H1 (cell line): ENCODE data around the gene AHI1. TPM values are rescaled to one million over a fixed set of nuclear protein-coding genes. Genes with fewer than 3 reads are reported as not detected.

Experiments used
- CTCF ChIA-PET: fragments of 300-600 bp; sonication (Branson Sonifier 250); formaldehyde crosslinking; loops from one replicate; lab custom pipeline; 2021; ENCODE audit not compliant: partially characterized antibody; lab: Charles Lee
- POLR2A ChIA-PET: fragments of 300-600 bp; sonication (Branson Sonifier 250); formaldehyde crosslinking; loops from one replicate; lab custom pipeline; 2021; ENCODE audit warnings: inconsistent platforms; ENCODE audit not compliant: partially characterized antibody; lab: Charles Lee
- DNase-seq, 2 experiments: peaks; one replicate each; pipeline versions ENCODE4 v3.0.0 to v3.0.0-alpha.2; 2010 to 2022; ENCODE audit warnings: low spot score in 2 of 2, low read depth in 1 of 2, mixed read lengths in 1 of 2
- FAIRE-seq: peaks from 2 replicates; lab custom pipeline; 2011; peaks lifted over from hg19 to GRCh38; lab: Jason Lieb, UNC
- H2AFZ ChIP-seq: 2 replicates; pipeline ENCODE4 v1.8.1; 2012; ENCODE audit warnings: low read length, inconsistent platforms
- H2AK5ac ChIP-seq: 2 replicates; pipeline ENCODE4 v1.6.1; 2013; ENCODE audit warnings: low read depth, low read length
- H2BK120ac ChIP-seq: replicated peaks from 2 replicates; pipeline ENCODE3; 2013; ENCODE audit warnings: low read depth, low read length, inconsistent platforms
- H2BK12ac ChIP-seq: 2 replicates; pipeline ENCODE4 v1.6.1; 2013; ENCODE audit warnings: low read depth, low read length
- H2BK15ac ChIP-seq: 2 replicates; pipeline ENCODE4 v1.6.1; 2013; ENCODE audit warnings: low read length
- H2BK20ac ChIP-seq: 2 replicates; pipeline ENCODE4 v1.6.1; 2013; ENCODE audit warnings: low read length
- H2BK5ac ChIP-seq: 2 replicates; pipeline ENCODE4 v1.6.1; 2013; ENCODE audit warnings: low read depth, low read length
- H3K14ac ChIP-seq: 2 replicates; pipeline ENCODE4 v1.6.1; 2013; ENCODE audit warnings: inconsistent platforms; ENCODE audit not compliant: insufficient read length
- H3K18ac ChIP-seq: 2 replicates; pipeline ENCODE4 v1.6.1; 2013; ENCODE audit warnings: low read length; ENCODE audit errors: extremely low read depth
- H3K23ac ChIP-seq: 2 replicates; pipeline ENCODE4 v1.6.1; 2013; ENCODE audit warnings: inconsistent platforms; ENCODE audit not compliant: insufficient read length
- H3K23me2 ChIP-seq: 2 replicates; pipeline ENCODE4 v1.6.1; 2013; ENCODE audit warnings: low read depth, low read length
- H3K27ac ChIP-seq: 2 replicates; pipeline ENCODE4 v1.6.1; 2011; ENCODE audit warnings: low read depth, low read length, inconsistent platforms
- H3K27me3 ChIP-seq, 4 experiments: replicated peaks in 1 of 4; 1 replicate in 1 of 4; 2 replicates in 3 of 4; pipeline versions ENCODE4 v1.6.1 to v1.8.1; 2011 to 2013; ENCODE audit warnings: low read length in 3 of 4, mild to moderate bottlenecking in 3 of 4, inconsistent platforms in 2 of 4, mixed read lengths in 2 of 4, moderate library complexity in 1 of 4; ENCODE audit not compliant: control insufficient read depth in 3 of 4, insufficient read depth in 3 of 4; ENCODE audit errors: extremely low read depth in 1 of 4
- H3K36me3 ChIP-seq, 4 experiments: 2 replicates each; pipeline versions ENCODE4 v1.6.1 to v1.8.1; 2011 to 2013; ENCODE audit warnings: mild to moderate bottlenecking in 4 of 4, low read length in 3 of 4, moderate library complexity in 2 of 4, control low read depth in 1 of 4, inconsistent platforms in 1 of 4; ENCODE audit not compliant: insufficient read depth in 4 of 4, control insufficient read depth in 2 of 4
- H3K4ac ChIP-seq: replicated peaks from 2 replicates; pipeline ENCODE3; 2013; ENCODE audit warnings: low read length, low read depth, mixed read lengths, inconsistent platforms; ENCODE audit not compliant: insufficient read length
- H3K4me1 ChIP-seq, 4 experiments: replicated peaks in 1 of 4; 1 replicate in 1 of 4; 2 replicates in 3 of 4; pipeline versions ENCODE4 v1.6.1 to v1.8.1; 2011 to 2013; ENCODE audit warnings: low read length in 3 of 4, inconsistent platforms in 2 of 4, mixed read lengths in 1 of 4; ENCODE audit not compliant: insufficient read depth in 4 of 4, control insufficient read depth in 3 of 4
- H3K4me2 ChIP-seq, 2 experiments: 2 replicates each; pipeline versions ENCODE4 v1.6.1 to v1.8.1; 2011 to 2013; ENCODE audit warnings: low read depth in 2 of 2, low read length in 2 of 2, control low read depth in 1 of 2, inconsistent platforms in 1 of 2, mild to moderate bottlenecking in 1 of 2; ENCODE audit not compliant: insufficient read depth in 1 of 2
- H3K4me3 ChIP-seq, 4 experiments: fragments of 200-600, 300-600 bp in 1 of 4; sonication (generic), shearing (Covaris generic), sonication (Bioruptor Twin) in 1 of 4; 2 replicates each; pipeline versions ENCODE4 v1.5.1 to v1.8.1; 2011 to 2016; ENCODE audit warnings: low read length in 4 of 4, low read depth in 3 of 4, control low read depth in 2 of 4, inconsistent platforms in 2 of 4, mild to moderate bottlenecking in 2 of 4, mixed read lengths in 1 of 4, moderate library complexity in 1 of 4; ENCODE audit not compliant: insufficient read depth in 2 of 4; ENCODE audit errors: extremely low read depth in 1 of 4
- H3K56ac ChIP-seq: replicated peaks from 2 replicates; pipeline ENCODE3; 2013; ENCODE audit warnings: low read depth, mild to moderate bottlenecking, mixed read lengths, low read length, inconsistent platforms; ENCODE audit not compliant: insufficient read length
- H3K79me1 ChIP-seq: 2 replicates; pipeline ENCODE4 v1.6.1; 2013; ENCODE audit warnings: low read depth, low read length, control low read depth
- H3K79me2 ChIP-seq, 2 experiments: 2 replicates each; pipeline versions ENCODE4 v1.6.1 to v1.8.1; 2012 to 2013; ENCODE audit warnings: low read length in 2 of 2, mild to moderate bottlenecking in 2 of 2, inconsistent platforms in 1 of 2; ENCODE audit not compliant: insufficient read depth in 2 of 2, control insufficient read depth in 1 of 2
- H3K9ac ChIP-seq, 4 experiments: replicated peaks in 1 of 4; 1 replicate in 1 of 4; 2 replicates in 3 of 4; pipeline versions ENCODE4 v1.6.1 to v1.8.1; 2011 to 2013; ENCODE audit warnings: low read depth in 3 of 4, low read length in 3 of 4, control low read depth in 2 of 4, mild to moderate bottlenecking in 2 of 4, moderate library complexity in 2 of 4, inconsistent platforms in 1 of 4; ENCODE audit errors: extremely low read depth in 1 of 4
- H3K9me3 ChIP-seq, 2 experiments: 2 replicates each; pipeline versions ENCODE4 v1.6.1 to v1.8.1; 2012 to 2013; ENCODE audit warnings: mild to moderate bottlenecking in 2 of 2, moderate library complexity in 2 of 2, control low read depth in 1 of 2, inconsistent platforms in 1 of 2, low read depth in 1 of 2, low read length in 1 of 2, mixed read lengths in 1 of 2; ENCODE audit not compliant: insufficient read depth in 2 of 2
- H4K20me1 ChIP-seq, 2 experiments: replicated peaks in 1 of 2; 2 replicates each; pipeline versions ENCODE3 to v1.8.1; 2011 to 2013; ENCODE audit warnings: inconsistent platforms in 2 of 2, low read length in 2 of 2, mild to moderate bottlenecking in 1 of 2; ENCODE audit not compliant: insufficient read depth in 2 of 2, control insufficient read depth in 1 of 2
- H4K5ac ChIP-seq: 2 replicates; pipeline ENCODE4 v1.6.1; 2013; ENCODE audit warnings: low read length, low read depth, mixed read lengths, inconsistent platforms; ENCODE audit not compliant: insufficient read length
- H4K8ac ChIP-seq: 2 replicates; pipeline ENCODE4 v1.8.0; 2013; ENCODE audit warnings: mild to moderate bottlenecking, moderate library complexity, low read length, inconsistent platforms; ENCODE audit not compliant: insufficient read depth; ENCODE audit errors: extremely low read depth
- H4K91ac ChIP-seq: replicated peaks from 2 replicates; pipeline ENCODE3; 2013; ENCODE audit warnings: low read length, mixed read lengths, inconsistent platforms; ENCODE audit not compliant: insufficient read length
- CHD1 ChIP-seq: IDR thresholded peaks from 2 replicates; pipeline ENCODE4 v1.6.1; 2012; ENCODE audit warnings: low read depth, low read length, improper control_type of control experiment
- POLR2A ChIP-seq, 2 experiments: IDR thresholded peaks; 1 replicate in 1 of 2; 2 replicates in 1 of 2; pipeline ENCODE4 v1.6.1; 2011; ENCODE audit warnings: low read depth in 2 of 2, low read length in 2 of 2, mild to moderate bottlenecking in 2 of 2; ENCODE audit errors: control extremely low read depth in 1 of 2
- RAD21 ChIP-seq, 2 experiments: IDR thresholded peaks in 1 of 2; conservative IDR thresholded peaks in 1 of 2; 2 replicates each; pipeline ENCODE4 v1.6.1; 2011; ENCODE audit warnings: low read depth in 2 of 2, low read length in 2 of 2, improper control_type of control experiment in 1 of 2, inconsistent platforms in 1 of 2, mild to moderate bottlenecking in 1 of 2, moderate library complexity in 1 of 2
- RFX5 ChIP-seq: IDR thresholded peaks from 2 replicates; pipeline ENCODE4 v1.6.1; 2011; ENCODE audit warnings: low read depth, low read length, improper control_type of control experiment, borderline replicate concordance
- TCF12 ChIP-seq: IDR thresholded peaks from 2 replicates; pipeline ENCODE4 v1.6.1; 2011; ENCODE audit warnings: low read depth, mild to moderate bottlenecking, low read length
- WGBS, 2 experiments: shearing (Covaris generic) in 1 of 2; methylation state at CpG; one replicate each; pipeline versions ENCODE4 v1.1.6 to v1.1.7; 2013 to 2015; ENCODE audit warnings: low lambda C conversion rate in 2 of 2, mixed read lengths in 2 of 2, inconsistent platforms in 1 of 2, low coverage in 1 of 2, missing lambda C conversion rate in 1 of 2; ENCODE audit not compliant: insufficient replicate concordance in 2 of 2, insufficient coverage in 1 of 2, insufficient read length in 1 of 2; ENCODE audit errors: extremely low coverage in 1 of 2, missing lambda C conversion rate in 1 of 2; 5-methylcytosine and 5-hydroxymethylcytosine counted together
- polyA plus RNA-seq, 7 experiments: library from polyadenylated mRNA; depleted of rRNA in 3 of 7; stranded (reverse) in 5 of 7; unstranded in 2 of 7; fragments of >200 nt in 5 of 7; fragments of 200-250 nt in 2 of 7; gene quantifications; 1 replicate in 5 of 7; 2 replicates in 1 of 7; 4 replicates in 1 of 7; pipeline versions ENCODE4 v1.2.1 to v1.2.3, GENCODE V29; 2011 to 2013; ENCODE audit warnings: missing spikeins in 2 of 7, mixed read lengths in 2 of 7
- total RNA-seq: library from RNA; stranded (reverse); fragmentation: NEBNext Ultra II Directional; extraction: Animal tissue kit (Norgen Biotek cat#: 25700); gene quantifications from 2 replicates; pipeline ENCODE4 v1.2.1, GENCODE V29; 2021
- TF ChIP-seq, protein P1 (sequence below), 3 experiments: IDR thresholded peaks; 1 replicate in 2 of 3; 2 replicates in 1 of 3; pipeline versions ENCODE4 v1.5.1 to v1.6.1; 2011; ENCODE audit warnings: low read length in 3 of 3, mild to moderate bottlenecking in 3 of 3, inconsistent platforms in 2 of 3, low read depth in 1 of 3, moderate library complexity in 1 of 3; ENCODE audit not compliant: insufficient read depth in 1 of 3; ENCODE audit errors: control extremely low read depth in 1 of 3
- TF ChIP-seq, protein P2 (sequence below): IDR thresholded peaks from 2 replicates; pipeline ENCODE4 v1.6.1; 2011; ENCODE audit warnings: low read length, improper control_type of control experiment

Gene AHI1
- total and polyA plus RNA-seq, 2 of the 8 experiments (the other 6 are each of a cell fraction or from before 2014, with no cell fraction given): 4.2 to 19.6 TPM

DNA sequence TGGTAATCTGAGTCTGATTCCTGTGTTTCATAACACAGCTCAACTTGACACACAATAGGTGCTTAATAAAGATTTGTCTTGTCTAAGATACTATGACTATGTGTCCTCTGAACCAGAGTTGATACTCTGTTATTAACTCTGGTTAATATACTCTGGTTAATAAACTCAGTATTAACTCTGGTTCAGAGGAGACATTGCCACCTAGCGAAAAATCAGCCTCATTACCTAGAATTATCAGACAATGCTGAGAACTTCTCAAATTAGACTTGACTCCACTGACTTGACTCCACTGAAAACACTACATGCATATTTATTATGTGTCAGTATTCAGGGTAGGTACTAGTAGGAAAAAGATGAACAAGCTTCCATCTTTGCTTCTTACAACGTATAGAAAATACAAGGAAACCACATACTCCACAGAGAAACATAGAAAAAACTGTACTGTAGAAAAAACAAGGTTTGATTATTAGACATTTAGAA is 73.9 kb downstream of the AHI1 start:
- H3K18ac ChIP-seq: no peak overlapping the region
- no peak for TF ChIP-seq RFX5
- no peak for TF ChIP-seq POLR2A (IDR thresholded peaks at IDR 0.05; ENCODE audit: control extremely low read depth in 1 of 2, low read depth in 2 of 2, low read length in 2 of 2)
- no peak for TF ChIP-seq CHD1
- TF ChIP-seq, protein P1, sequence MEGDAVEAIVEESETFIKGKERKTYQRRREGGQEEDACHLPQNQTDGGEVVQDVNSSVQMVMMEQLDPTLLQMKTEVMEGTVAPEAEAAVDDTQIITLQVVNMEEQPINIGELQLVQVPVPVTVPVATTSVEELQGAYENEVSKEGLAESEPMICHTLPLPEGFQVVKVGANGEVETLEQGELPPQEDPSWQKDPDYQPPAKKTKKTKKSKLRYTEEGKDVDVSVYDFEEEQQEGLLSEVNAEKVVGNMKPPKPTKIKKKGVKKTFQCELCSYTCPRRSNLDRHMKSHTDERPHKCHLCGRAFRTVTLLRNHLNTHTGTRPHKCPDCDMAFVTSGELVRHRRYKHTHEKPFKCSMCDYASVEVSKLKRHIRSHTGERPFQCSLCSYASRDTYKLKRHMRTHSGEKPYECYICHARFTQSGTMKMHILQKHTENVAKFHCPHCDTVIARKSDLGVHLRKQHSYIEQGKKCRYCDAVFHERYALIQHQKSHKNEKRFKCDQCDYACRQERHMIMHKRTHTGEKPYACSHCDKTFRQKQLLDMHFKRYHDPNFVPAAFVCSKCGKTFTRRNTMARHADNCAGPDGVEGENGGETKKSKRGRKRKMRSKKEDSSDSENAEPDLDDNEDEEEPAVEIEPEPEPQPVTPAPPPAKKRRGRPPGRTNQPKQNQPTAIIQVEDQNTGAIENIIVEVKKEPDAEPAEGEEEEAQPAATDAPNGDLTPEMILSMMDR (IDR thresholded peaks at IDR 0.05; ENCODE audit: control extremely low read depth in 1 of 3, insufficient read depth in 1 of 3, low read depth in 1 of 3, low read length in 3 of 3): peak in 2 of 3 experiments; percentile 43 to 71; a peak in 2 of 4 replicates
- TF ChIP-seq TCF12: no peak
- TF ChIP-seq RAD21 (IDR thresholded peaks at IDR 0.05 in 1 of 2, conservative IDR thresholded peaks at IDR 0.05 in 1 of 2; ENCODE audit: low read depth in 2 of 2, low read length in 2 of 2): peak; percentile 78 to 81
- TF ChIP-seq, protein P2, sequence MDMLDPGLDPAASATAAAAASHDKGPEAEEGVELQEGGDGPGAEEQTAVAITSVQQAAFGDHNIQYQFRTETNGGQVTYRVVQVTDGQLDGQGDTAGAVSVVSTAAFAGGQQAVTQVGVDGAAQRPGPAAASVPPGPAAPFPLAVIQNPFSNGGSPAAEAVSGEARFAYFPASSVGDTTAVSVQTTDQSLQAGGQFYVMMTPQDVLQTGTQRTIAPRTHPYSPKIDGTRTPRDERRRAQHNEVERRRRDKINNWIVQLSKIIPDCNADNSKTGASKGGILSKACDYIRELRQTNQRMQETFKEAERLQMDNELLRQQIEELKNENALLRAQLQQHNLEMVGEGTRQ: no peak
- no peaks in the 10 kb centered on the region for H3K23me2 ChIP-seq
- ChIA-PET CTCF (interaction anchor here (0.7 to 4.3 kb wide), 27 partner anchors 8 to 474 kb away, joined by 3 to 78 read pairs (median 4); partner anchors contain the start of gene ALDH8A1), POLR2A (no interaction called here)
- WGBS, 2 experiments: 2% methylated on average over 2 of the region's 2 CpGs; no CpG with 5 or more reads in 1 of the 2 experiments
- no peak overlapping the region for H3K27ac ChIP-seq
- H4K8ac ChIP-seq: no peak overlapping the region
- H4K20me1 ChIP-seq: no peaks in the 10 kb centered on the region
- no peak overlapping the region for H2BK20ac ChIP-seq
- no peaks in the 10 kb centered on the region for H3K79me2 ChIP-seq
- no peak overlapping the region for H3K56ac ChIP-seq
- H3K4me1 ChIP-seq: no peaks in the 10 kb centered on the region
- no peak overlapping the region for H3K23ac ChIP-seq
- H3K9ac ChIP-seq: no peak overlapping the region
- peak; percentile 80 for FAIRE-seq
- no peaks in the 10 kb centered on the region for H3K79me1 ChIP-seq
- no peak overlapping the region for H3K4me3 ChIP-seq
- H2BK15ac ChIP-seq: no peak overlapping the region
- no peak overlapping the region for H2BK5ac ChIP-seq
- H2AK5ac ChIP-seq: no peak overlapping the region
- no peak overlapping the region for H2AFZ ChIP-seq
- no peak overlapping the region for H4K91ac ChIP-seq
- no peak overlapping the region for H2BK120ac ChIP-seq
- no peak overlapping the region for H3K14ac ChIP-seq
- no peak overlapping the region for H4K5ac ChIP-seq
- H3K27me3 ChIP-seq: no peaks in the 10 kb centered on the region
- no peak overlapping the region for H3K4me2 ChIP-seq
- no peaks in the 10 kb centered on the region for H3K9me3 ChIP-seq
- no peak for DNase-seq
- no peaks in the 10 kb centered on the region; a peak in 1 of 8 replicates for H3K36me3 ChIP-seq
- H3K4ac ChIP-seq: no peak overlapping the region
- H2BK12ac ChIP-seq: no peak overlapping the region
